MM.1S (cell line): ENCODE results near the gene SPIN1.

Source experiments
- DNase-seq: peaks from one replicate; pipeline ENCODE4 v3.0.0-alpha.2; 2015
- H2AFZ ChIP-seq: fragments of 300-600 bp; sonication (generic); 2 replicates; pipeline ENCODE4 v1.6.0; 2016; ENCODE audit warnings: antibody characterized with exemption, low read length
- H3F3A ChIP-seq: fragments of 300-600 bp; sonication (generic); 2 replicates; pipeline ENCODE4 v1.6.1; 2016; ENCODE audit warnings: mild to moderate bottlenecking, antibody characterized with exemption, low read length, moderate library complexity, mixed read lengths; ENCODE audit not compliant: insufficient read depth
- H3K27ac ChIP-seq: fragments of 300-600 bp; sonication (generic); 2 replicates; pipeline ENCODE4 v1.5.1; 2016; ENCODE audit warnings: mild to moderate bottlenecking, low read length
- H3K27me3 ChIP-seq: fragments of 300-600 bp; sonication (generic); replicated peaks from 2 replicates; pipeline ENCODE4 v1.6.0; 2016; ENCODE audit warnings: low read length; ENCODE audit not compliant: insufficient read depth
- H3K36me3 ChIP-seq: fragments of 300-600 bp; sonication (generic); replicated peaks from 2 replicates; pipeline ENCODE4 v1.6.1; 2016; ENCODE audit warnings: mild to moderate bottlenecking, low read length, mixed read lengths; ENCODE audit not compliant: insufficient read depth
- H3K4me1 ChIP-seq: fragments of 300-600 bp; sonication (generic); 2 replicates; pipeline ENCODE4 v1.6.1; 2016; ENCODE audit warnings: low read length, mixed read lengths
- H3K4me2 ChIP-seq: fragments of 300-600 bp; sonication (generic); 2 replicates; pipeline ENCODE4 v1.6.0; 2016; ENCODE audit warnings: low read depth, low read length
- H3K4me3 ChIP-seq: fragments of 300-600 bp; sonication (generic); 2 replicates; pipeline ENCODE4 v1.5.1; 2016; ENCODE audit warnings: low read length, mixed read lengths
- H3K79me2 ChIP-seq: fragments of 300-600 bp; sonication (generic); 2 replicates; pipeline ENCODE4 v1.6.1; 2016; ENCODE audit warnings: mixed run types, low read length, mixed read lengths
- H3K9ac ChIP-seq: fragments of 300-600 bp; sonication (generic); 2 replicates; pipeline ENCODE4 v1.6.1; 2016; ENCODE audit warnings: low read length, mixed read lengths
- H3K9me2 ChIP-seq: fragments of 300-600 bp; sonication (generic); replicated peaks from 2 replicates; pipeline ENCODE4 v1.6.1; 2016; ENCODE audit warnings: mild to moderate bottlenecking, low read length, mixed read lengths; ENCODE audit not compliant: insufficient read depth
- H3K9me3 ChIP-seq: fragments of 300-600 bp; sonication (generic); replicated peaks from 2 replicates; pipeline ENCODE4 v1.6.1; 2016; ENCODE audit warnings: mild to moderate bottlenecking, low read length, mixed read lengths; ENCODE audit not compliant: insufficient read depth
- H4K20me1 ChIP-seq: fragments of 300-600 bp; sonication (generic); 2 replicates; pipeline ENCODE4 v1.6.1; 2016; ENCODE audit warnings: mild to moderate bottlenecking, low read length, moderate library complexity, mixed read lengths; ENCODE audit not compliant: insufficient read depth
- EZH2 ChIP-seq: fragments of 300-600 bp; sonication (generic); optimal IDR thresholded peaks from 2 replicates; pipeline ENCODE3; 2017; ENCODE audit warnings: low read depth, mild to moderate bottlenecking, antibody characterized with exemption, low read length, mixed read lengths
- EZH2phosphoT487 ChIP-seq: fragments of 300-600 bp; sonication (generic); IDR thresholded peaks from 2 replicates; pipeline ENCODE4 v1.6.1; 2018; ENCODE audit warnings: antibody characterized with exemption, low read length
- TF ChIP-seq, protein P1 (sequence below): fragments of 300-600 bp; sonication (generic); IDR thresholded peaks from 2 replicates; pipeline ENCODE4 v1.5.1; 2016; ENCODE audit warnings: antibody characterized with exemption, low read length, mixed read lengths

SPIN1 gene

DNA sequence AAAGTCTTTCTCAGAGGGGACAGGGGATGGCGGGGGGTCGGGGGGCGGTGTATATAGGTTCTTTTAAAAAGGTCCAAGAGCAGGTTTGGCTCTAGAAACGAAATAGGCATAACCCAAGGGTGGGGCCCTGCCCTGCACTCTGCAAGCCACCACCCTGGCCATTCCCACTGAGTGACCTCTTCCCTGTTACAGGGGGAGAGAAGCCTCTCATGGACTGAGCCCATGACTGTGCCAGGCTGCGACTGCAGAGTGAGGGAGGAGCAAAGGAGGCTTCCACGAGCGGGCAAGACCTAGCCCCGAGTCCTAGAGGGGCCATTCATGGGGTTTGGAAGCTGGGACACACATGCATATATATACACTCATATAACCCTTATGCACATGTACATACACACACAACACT is 136.7 kb downstream of the SPIN1 start:
- Histone ChIP-seq H3K27ac (no peak overlapping the region), H3K4me1 (no peaks in the 10 kb centered on the region), H3K4me3 (no peak overlapping the region), H3K9me3 (no peaks in the 10 kb centered on the region), H3K36me3 (no peaks in the 10 kb centered on the region), H3K27me3 (no peaks in the 10 kb centered on the region), H3K9me2 (no peaks in the 10 kb centered on the region), H3K79me2 (no peaks in the 10 kb centered on the region), H2AFZ (no peak overlapping the region), H3K4me2 (no peak overlapping the region), H3F3A (no peaks in the 10 kb centered on the region), H3K9ac (no peak overlapping the region), H4K20me1 (no peaks in the 10 kb centered on the region)
- DNase-seq: no peak
- TF ChIP-seq EZH2 (no peak), EZH2phosphoT487 (no peak)
- TF ChIP-seq, protein P1, sequence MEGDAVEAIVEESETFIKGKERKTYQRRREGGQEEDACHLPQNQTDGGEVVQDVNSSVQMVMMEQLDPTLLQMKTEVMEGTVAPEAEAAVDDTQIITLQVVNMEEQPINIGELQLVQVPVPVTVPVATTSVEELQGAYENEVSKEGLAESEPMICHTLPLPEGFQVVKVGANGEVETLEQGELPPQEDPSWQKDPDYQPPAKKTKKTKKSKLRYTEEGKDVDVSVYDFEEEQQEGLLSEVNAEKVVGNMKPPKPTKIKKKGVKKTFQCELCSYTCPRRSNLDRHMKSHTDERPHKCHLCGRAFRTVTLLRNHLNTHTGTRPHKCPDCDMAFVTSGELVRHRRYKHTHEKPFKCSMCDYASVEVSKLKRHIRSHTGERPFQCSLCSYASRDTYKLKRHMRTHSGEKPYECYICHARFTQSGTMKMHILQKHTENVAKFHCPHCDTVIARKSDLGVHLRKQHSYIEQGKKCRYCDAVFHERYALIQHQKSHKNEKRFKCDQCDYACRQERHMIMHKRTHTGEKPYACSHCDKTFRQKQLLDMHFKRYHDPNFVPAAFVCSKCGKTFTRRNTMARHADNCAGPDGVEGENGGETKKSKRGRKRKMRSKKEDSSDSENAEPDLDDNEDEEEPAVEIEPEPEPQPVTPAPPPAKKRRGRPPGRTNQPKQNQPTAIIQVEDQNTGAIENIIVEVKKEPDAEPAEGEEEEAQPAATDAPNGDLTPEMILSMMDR: no peak

DNA sequence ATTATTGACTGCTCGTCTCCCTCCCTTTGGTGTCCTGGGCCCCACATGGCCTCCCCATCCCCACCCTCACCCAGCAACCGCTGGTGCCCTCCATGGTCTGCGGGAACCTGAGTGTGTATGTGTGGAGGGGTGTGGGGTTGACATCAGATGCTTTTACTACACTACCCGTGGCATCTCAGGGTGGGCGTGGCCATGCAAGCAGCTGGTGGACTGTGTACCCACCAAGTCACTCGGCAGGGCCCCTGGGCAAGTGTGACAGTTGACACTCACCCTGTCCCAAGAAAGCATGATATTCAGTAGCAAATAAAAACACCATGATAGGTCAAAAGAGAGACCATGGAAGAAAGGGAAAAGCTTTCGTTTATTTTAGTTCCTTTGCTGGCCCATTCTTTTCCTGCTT is 139.4 kb downstream of the SPIN1 start:
- no peaks in the 10 kb centered on the region for H3K9me3 ChIP-seq
- H3K4me2 ChIP-seq: no peak overlapping the region
- H3K4me1 ChIP-seq: no peaks in the 10 kb centered on the region
- H3K9ac ChIP-seq: no peak overlapping the region
- H3K36me3 ChIP-seq: no peaks in the 10 kb centered on the region
- no peaks in the 10 kb centered on the region for H4K20me1 ChIP-seq
- no peak for TF ChIP-seq EZH2phosphoT487
- TF ChIP-seq EZH2: no peak
- TF ChIP-seq, protein P1: no peak
- no peaks in the 10 kb centered on the region for H3F3A ChIP-seq
- no peak overlapping the region for H3K4me3 ChIP-seq
- H3K79me2 ChIP-seq: no peaks in the 10 kb centered on the region
- H3K9me2 ChIP-seq: no peaks in the 10 kb centered on the region
- no peak overlapping the region for H2AFZ ChIP-seq
- no peak overlapping the region for H3K27ac ChIP-seq
- DNase-seq: no peak
- no peaks in the 10 kb centered on the region for H3K27me3 ChIP-seq
